ENCODE measurements around the gene AHCY.
"Not testable (repeated sequence)": the region's sequence is repeated elsewhere in the genome, so short reads cannot be mapped to it uniquely, and the experiment has no call there.

Gene AHCY

DNA sequence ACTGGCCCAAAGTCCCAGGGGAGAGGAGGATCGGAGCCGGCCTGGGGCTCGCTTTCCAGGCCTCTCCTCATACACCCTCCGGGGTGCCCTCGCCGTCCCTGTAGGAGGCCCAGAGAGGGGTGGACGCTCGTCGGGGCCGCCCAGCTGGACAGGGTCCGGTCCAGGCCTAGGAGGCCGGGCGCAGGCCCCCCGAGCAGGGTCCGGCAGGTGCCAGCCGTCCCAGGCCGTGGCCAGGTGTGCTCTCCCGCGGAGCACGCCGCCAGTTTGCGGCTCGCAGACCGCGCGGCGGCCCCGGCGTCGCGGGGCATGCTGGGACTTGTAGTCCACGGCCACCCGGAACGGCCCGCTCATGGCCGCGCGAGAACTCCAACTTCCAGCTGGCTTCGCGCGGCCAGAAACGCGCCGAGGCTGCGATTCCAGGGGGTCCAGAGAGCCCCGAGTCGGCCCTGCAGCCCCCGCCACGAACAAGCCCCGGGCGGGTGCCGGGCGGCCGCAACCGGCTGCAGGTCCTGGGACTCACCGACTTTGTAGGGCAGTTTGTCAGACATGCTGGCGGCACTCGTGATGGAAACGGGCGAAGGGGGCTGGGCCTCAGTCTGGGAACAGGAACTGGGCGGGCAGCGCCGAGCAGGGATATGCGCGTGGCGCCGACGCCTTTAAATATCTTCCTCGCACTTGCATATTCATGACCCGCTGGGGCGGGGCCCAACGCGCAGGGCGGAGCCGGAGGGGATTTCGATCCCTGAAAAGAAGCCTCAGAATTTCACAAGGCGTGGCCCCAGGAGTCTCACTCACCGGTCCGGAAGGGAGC lies at the start of gene AHCY:
TSS of gene AHCY (minus strand) at position 633 of the 811 bp plus-strand sequence. CDS start at position 548, 85 bp downstream.
- peak; percentile 91 for DNase-seq (ENCODE audit: low spot score)

DNA sequence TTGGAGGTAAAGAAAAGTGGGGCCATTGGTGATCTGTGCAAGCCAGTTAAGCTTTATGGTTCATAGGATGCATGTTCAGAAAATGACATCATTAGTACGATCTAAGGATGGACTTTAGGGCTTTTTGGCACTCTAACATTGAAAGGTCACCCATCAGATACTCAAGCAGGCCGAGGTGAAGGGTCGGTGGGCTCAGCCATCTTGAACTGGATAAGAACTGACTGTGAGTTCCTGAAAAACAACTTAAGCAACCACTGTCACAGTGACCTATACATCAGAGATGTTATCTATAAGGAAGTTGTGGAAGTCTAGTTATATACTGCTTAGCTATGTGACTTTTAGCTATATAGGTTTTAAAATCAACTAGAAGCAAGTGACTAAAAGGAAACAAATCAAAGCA lies 46.9 kb upstream of the AHCY start:
- no peak for DNase-seq (ENCODE audit: low spot score)

DNA sequence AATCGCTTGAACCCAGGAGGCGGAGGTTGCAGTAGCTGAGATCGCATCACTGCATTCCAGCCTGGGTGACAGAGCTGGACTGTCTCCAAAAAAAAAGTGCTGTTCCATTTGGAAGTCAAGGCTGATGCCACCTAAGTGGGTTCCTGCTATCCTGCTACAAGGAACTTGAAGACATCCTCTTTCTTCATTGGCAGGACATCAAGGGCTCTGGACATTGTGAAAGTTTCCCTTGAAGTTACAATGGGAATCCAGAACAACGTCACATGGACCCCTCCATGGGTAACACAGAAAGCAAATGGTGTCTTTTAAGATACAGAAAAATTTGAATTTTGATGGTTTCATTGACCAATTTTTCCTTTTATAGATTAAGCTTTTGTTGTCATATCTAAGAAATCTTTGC lies 44.4 kb upstream of the AHCY start:
- DNase-seq (ENCODE audit: low spot score) = no peak

DNA sequence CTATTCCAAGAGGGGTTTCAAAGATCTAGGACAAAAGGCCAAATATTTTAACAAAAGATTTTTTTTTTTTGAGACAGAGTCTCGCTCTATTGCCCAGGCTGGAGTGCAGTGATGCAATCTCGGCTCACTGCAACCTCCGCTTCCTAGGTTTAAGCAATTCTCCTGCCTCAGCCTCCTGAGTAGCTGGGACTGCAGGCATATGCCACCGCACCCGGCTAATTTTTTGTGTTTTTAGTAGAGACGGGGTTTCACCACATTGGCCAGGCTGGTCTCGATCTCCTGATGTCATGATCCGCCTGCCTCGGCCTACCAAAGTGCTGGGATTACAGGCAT lies 43.3 kb upstream of the AHCY start:
- not testable (repeated sequence) for DNase-seq (ENCODE audit: low spot score)

DNA sequence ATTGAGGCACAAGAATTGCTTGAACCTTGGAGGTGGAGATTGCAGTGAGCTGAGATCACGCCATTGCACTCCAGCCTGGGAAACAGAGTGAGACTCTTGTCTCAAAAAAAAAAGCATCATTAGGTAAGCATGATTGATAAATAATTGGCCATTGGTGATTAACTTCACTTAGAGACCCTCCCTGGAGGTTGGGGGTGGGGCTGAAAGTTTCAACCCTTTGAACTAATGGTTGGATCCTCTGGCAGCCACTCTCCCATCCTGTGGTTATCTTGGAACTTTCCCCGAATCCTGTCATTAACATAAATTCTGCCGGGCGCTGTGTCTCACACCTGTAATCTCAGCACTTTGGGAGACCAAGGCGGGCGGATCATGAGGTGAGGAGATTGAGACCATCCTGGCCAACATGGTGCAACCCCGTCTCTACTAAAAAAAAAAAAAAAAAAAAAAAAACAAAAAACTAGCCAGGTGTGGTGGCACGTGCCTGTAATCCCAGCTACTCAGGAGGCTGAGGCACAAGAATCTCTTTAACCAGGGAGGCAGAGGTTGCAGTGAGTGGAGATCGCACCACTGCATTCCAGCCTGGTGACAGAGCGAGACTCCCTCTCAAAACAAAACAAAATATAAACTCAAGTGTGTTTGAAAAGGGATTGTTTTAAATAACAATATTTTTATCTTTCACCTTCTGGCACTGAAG lies 42.8 kb upstream of the AHCY start:
- not testable (repeated sequence) for DNase-seq (ENCODE audit: low spot score)

DNA sequence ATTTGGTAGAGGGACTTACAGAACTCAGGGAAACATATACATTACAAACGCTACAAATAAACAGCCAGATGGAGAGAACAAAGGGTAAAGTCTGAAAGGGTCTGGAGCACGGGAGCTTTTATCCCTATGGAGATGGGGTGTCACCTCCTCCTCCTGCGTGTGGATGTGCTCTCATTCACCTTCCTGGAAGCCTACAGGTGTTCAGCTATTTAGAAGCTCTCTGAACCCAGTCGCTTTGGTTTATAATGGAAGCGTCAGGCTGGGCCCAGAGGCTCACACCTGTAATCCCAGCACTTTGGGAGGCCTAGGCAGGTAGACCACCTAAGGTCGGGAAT lies 42.2 kb upstream of the AHCY start:
- DNase-seq (ENCODE audit: low spot score) = no peak

DNA sequence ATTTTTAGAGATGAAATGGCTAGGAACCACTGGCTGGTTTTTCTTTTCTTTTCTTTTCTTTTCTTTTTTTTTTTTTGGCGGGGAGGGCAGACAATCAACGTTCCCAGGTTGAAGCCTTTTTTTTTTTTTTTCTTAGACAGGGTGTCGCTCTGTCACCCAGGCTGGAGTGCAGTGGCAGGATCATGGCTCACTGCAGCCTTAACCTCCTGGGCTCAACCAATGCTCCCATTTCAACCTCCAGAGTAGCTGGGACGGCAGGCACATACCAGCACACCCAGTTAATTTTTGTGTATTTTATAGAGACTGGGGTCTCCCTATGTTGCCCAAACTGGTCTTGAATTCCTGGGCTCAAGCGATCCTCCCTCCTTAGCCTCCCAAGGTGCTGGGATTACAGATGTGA lies 41.1 kb upstream of the AHCY start:
- no peak for DNase-seq (ENCODE audit: low spot score)

DNA sequence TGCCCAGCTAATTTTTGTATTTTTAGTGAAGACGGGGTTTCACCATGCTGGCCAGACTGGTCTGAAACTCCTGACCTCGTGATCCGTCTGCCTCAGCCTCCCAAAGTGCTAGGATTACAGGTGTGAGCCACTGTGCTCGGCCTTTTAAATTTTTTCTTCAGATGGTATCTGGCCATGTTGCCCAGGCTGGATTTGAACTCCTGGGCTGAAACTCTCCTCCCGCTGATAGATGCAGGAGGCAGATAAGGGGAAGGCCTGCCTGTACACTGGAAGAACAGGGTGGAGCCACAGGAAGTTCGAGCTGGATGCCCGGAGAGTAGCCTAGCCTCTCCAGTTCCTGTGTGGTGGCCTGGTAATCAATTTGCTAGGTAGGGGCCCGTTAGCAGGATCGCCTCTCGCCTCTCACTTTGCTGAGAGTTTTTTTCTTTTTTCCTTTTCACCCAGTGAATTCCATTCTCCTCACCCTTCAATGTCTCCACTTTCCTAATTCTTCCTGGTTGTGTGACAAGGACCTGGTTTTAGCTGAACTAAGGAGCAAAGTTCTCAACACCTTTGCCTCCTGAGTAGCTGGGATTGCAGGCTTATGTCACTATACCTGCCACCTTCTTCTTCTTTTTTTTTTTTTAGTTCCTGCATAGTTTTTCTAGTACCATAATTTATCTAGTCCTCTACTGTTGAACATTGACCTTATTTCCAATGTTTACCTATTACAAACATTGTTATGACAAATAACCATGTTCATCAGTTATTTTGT lies 40.5 kb upstream of the AHCY start:
- DNase-seq (ENCODE audit: low spot score) = no peak

DNA sequence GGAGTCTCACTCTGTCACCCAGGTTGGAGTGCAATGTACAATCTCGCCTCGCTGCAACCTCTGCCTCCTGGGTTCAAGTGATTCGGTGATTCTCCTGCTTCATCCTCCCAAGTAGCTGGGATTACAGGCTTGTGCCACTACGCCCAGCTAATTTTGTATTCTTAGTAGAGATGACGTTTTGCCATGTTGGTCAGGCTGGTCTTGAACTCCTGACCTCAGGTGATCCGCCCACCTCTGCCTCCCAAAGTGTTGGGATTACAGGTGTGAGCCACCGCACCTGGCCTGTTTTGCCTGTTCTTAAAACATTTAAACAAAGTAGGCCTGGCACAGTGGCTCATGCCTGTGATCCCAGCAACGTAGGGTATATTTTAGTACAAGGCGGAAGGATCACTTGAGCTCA lies 38.0 kb upstream of the AHCY start:
- not testable (repeated sequence) for DNase-seq (ENCODE audit: low spot score)

DNA sequence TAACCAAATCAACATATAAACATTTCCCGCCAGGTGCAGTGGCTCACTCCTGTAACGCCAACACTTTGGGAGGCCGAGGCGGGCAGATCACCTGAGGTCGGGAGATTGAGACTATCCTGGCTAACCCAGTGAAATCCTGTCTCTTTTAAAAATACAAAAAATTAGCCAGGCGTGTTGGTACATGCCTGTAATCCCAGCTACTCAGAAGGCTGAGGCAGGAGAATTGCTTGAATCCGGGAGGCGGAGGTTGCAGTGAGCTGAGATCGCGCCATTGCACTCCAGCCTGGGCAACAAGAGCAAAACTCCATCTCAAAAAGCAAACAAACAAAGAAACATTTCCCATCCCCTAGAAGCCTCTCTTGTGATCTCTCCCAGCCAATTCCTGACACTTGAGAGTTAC lies 37.6 kb upstream of the AHCY start:
- not testable (repeated sequence) for DNase-seq (ENCODE audit: low spot score)

DNA sequence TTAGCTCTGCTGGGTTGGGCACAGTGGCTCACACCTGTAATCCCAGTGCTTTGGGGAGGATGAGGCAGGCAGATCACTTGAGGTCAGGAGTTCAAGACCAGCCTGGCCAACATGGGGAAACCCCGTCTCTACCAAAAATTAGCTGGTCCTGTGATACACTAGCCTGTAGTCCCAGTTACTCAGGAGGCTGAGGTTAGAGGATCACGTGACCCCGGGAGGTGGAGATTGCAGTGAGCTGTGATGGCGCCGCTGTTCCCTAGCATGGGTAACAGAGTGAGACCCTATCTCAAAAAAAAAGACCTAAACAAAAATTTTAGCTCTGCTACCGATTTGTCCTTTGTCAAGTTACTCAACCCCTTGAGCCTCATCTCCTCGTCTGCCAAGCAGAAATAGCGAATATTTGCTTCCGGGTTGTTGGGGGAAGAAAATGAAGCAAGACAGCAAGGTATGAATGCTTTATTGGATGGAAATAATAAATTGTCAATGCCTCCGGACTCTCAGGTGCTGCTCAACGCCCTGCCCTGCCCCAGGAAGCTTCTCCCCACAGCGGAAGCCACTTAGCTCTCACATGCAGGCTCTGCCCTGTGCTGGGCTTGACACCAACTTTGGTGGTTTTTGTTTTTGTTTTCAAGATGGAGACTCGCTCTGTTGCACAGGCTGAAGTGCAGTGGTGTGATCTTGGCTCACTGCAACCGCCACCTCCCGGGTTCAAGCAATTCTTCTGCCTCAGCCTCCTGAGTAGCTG lies 35.0 kb upstream of the AHCY start:
- no peak for DNase-seq (ENCODE audit: low spot score)

DNA sequence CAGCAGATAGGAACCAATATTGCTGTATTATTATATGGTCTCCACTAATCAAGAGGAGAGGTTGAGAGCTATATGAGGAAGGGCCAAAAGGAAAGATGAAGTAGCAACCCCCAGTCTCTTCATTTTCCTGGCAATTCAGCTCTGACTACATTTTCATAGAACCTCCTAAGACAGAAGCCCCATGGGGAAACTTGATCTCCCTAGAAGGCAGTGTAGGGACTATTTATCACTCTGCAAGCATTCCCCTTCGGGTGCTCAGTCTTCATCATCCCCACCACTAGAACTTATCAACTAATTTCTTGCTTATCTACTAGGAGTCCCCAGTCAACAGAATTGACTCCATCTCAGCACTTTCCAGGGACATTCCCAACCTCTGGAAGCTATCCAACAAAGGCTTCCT lies 34.4 kb upstream of the AHCY start:
- DNase-seq (ENCODE audit: low spot score) = no peak

DNA sequence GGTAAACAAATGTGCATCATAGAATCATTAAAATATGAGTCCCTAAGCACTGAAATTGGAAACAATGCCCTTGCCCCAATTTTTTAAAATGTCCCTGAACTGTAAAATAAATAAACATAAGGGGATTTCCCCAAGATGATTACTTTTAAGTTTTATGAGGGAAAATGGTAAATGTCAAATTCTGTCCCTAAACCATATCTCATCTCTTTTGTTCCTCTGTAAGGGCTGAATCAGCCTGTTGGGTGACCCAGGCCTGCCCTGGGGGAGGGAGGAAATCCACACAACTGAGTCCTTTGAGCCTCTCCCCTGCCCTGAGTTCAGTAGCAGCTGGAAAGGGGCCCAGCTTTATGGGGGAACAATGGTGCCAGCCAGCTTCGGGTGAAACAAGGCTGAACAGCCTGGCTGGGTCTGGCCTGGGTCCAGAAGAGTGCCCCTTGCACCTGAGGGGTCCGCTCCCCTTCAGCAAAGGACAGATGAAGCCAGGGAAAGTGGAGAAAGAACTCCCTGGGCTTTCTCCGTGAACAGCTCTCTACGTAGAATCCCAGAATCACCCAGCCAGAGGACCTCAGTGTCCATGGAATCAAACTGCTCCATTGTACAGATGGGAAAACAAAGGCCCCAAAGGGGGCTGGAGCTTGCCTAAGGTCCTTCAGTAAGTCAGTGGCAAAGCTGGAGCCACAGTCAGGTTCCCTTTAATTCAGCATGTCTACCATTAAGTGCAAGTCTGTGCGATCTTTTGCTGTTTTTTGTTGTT lies 31.7 kb upstream of the AHCY start:
- DNase-seq (ENCODE audit: low spot score) = no peak

DNA sequence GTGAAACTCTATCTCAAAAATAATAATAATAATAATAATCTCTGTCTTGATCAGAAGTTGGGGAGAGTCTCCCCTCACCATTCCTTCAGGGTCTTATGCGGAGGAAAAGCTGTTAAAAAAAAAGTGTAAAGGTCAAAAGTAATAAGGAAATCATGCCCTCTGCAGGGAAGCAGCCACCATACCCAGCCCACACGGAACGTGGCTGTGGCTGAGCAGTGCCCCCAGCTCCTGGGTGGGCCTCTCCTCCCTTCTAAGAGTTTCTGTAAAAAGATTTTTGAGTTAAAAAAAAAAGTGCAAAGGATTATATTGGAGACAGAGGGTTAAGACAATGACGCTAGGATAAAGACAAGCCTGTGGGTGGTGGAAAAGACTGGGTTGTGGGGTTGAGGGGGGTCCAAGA lies 30.6 kb upstream of the AHCY start:
- DNase-seq (ENCODE audit: low spot score) = no peak

DNA sequence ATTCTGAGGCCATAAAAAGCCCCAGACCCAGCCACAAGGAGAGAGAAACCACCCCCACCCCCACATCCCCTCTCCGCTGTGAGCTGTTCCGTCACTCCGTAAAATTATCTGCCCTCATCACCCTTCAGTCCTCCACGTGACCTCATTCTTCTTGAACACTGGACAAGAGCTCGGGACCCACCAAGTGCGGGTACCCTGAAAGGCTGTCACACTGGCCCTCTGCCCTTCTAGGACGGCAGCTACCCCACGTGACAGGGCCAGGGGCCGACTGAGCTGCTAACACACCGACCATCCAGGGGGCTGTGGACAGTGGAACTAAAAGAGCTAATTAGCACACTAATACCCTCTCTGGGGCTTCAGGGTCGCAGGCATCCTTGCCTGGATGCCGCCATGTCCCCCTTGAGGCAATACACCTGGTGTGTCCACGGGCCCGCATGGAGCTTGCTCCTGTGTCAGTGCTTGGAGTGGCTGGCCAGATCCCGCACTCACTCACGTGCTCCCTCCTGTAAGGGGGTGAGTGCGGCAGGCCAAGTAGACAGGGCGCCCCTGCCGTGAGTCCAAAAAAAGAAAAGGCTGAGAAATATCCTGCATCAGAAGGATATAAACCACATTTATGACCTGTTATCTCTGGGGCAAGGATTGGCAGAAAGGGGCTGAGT lies 29.2 kb upstream of the AHCY start:
- no peak for DNase-seq (ENCODE audit: low spot score)

DNA sequence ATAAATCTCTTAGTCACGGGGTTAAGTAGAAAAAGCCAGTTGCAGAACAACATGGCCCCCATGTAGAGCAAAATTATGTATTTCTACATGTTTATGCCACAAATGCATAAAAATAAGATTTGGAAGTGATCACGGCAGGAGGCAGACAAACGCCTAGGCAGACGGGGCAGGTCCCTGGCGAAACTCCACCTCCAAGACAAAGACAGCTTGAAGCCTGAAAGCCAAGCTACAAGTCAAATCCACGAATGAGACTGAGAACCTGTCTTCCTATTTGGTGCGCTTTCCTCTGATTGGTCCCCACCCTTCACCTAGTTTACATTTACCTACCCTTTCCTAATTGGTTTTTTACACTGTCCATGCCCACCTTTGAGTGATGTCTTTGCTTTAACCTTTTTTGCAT lies 28.7 kb upstream of the AHCY start:
- no peak for DNase-seq (ENCODE audit: low spot score)

DNA sequence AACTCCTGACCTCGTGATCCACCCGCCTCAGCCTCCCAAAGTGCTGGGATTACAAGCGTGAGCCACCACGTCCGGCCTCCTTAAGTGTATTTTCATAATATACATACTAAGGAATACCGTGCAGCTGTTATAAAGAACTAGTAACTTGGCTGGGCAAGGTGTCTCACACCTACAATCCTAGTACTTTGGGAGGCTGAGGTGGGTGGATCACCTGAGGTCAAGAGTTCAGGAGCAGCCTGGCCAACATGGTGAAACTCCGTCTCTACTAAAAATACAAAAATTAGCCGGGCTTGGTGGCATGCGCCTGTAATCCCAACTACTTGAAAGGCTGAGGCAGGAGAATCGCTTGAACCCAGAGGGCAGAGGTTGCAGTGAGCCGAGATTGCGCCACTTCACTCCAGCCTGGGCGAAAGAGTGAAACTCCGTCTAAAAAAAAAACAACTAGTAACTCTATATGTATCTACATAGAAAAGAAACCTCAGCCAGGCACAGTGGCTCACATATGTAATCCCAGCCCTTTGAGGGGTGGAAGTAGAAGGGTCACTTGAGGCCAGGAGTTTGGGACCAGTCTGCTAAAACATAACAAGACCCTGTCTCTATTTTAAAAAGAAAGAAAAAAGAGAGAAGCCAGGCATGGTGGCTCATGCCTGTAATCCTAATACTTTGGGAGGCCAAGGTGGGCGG lies 27.8 kb upstream of the AHCY start:
- DNase-seq (ENCODE audit: low spot score) = not testable (repeated sequence)

DNA sequence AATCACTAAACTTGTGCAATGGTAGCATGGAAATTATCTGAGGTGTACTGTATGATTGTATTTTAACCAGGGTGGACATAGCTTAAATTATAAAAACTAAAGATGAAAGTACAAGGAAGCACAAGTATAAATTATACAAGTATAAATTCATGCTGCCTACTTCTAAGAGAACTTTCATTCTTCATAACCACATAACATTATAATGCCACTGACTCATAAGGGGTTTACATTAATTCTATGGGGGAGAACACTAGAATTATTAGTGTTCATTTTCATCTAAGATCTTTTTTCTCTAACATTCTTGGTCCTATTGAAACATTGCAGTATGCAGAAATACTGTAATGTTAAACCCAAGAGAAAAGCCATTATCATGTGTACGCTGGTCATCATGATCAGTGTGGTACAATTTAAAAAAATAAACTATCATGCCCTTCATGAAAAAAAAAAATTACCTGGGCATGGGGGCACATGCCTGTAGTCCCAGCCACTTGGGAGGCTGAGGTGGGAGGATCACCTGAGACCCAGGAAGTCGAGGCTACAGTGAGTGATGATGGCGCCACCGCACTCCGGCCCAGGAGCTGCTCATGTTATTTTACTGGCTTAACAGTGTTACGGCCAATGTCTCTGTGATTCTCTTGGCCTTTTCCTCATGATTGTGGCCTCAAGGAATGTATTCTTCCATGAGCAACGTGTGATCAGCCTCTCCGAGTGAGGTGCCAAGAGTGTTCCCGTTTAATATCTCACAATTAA lies 25.9 kb upstream of the AHCY start:
- no peak for DNase-seq (ENCODE audit: low spot score)

DNA sequence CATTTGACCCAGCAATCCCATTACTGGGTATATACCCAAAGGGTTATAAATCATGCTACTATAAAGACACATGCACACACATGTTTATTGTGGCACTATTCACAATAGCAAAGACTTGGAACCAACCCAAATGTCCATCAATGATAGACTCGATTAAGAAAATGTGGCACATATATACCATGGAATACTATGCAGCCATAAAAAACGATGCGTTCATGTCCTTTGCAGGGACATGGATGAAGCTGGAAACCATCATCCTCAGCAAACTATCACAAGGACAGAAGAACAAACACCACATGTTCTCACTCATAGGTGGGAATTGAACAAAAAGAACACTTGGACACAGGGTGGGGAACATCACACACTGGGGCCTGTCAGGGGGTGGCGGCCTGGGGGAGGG lies 25.1 kb upstream of the AHCY start:
- DNase-seq (ENCODE audit: low spot score) = not testable (repeated sequence)

DNA sequence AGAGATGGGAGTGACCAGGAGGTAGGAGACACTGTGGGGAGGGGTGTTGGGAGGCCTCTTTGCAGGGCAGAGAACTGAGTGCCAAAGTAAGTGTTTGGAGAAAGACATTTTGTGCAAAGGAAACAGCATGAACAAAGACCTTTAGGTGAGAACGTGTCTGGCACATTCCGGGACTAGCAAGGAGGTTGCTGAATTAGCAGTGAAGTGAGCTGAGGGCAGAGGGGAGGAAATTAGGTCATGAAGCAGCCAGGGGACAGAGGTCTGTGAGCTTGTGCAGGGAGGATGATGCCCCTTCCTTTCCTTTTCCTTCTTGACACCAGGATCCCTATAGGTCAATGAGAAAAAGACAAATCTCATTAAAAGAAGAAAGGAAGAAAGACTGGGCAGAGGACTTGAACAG lies 21.4 kb upstream of the AHCY start:
- no peak for DNase-seq (ENCODE audit: low spot score)
